Daoy (cell line): ENCODE data around the gene ASB3. TPM values are rescaled to one million over a fixed set of nuclear protein-coding genes. Genes with fewer than 3 reads are reported as not detected.
"Not testable (repeated sequence)": the region's sequence is repeated elsewhere in the genome, so short reads cannot be mapped to it uniquely, and the experiment has no call there.

Experiments
- DNase-seq: peaks from one replicate; pipeline ENCODE4 v3.0.0-alpha.2; 2015; ENCODE audit warnings: low read depth
- total RNA-seq: library from RNA; depleted of rRNA; stranded (reverse); fragments of >200 nt; shearing (Covaris generic); gene quantifications from 2 replicates; pipeline ENCODE4 v1.2.3, GENCODE V29; 2014; rRNA removed

ASB3 gene, protein sequence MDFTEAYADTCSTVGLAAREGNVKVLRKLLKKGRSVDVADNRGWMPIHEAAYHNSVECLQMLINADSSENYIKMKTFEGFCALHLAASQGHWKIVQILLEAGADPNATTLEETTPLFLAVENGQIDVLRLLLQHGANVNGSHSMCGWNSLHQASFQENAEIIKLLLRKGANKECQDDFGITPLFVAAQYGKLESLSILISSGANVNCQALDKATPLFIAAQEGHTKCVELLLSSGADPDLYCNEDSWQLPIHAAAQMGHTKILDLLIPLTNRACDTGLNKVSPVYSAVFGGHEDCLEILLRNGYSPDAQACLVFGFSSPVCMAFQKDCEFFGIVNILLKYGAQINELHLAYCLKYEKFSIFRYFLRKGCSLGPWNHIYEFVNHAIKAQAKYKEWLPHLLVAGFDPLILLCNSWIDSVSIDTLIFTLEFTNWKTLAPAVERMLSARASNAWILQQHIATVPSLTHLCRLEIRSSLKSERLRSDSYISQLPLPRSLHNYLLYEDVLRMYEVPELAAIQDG
- 24.4 and 24.5 TPM in 2 replicates for total RNA-seq

- peak; percentile 93 for DNase-seq
These were observed at the start of gene ASB3, which contains the start of gene ERLEC1 for GRCh38 chr2:53786705-53787613. Gene ASB3, minus strand, starts transcription at chr2:53786953. Its CDS starts 21,381 bp downstream, at chr2:53765572. Gene ERLEC1, plus strand, starts transcription at chr2:53787044. Its CDS starts 167 bp downstream, at chr2:53787211.

GRCh38 chr2:53829980-53830290, 43.2 kb upstream of the ASB3 start:
- not testable (repeated sequence) for DNase-seq

- DNase-seq = no peak
These were observed 42.7 kb upstream of the ASB3 start for GRCh38 chr2:53829273-53829979.

- no peak for DNase-seq
These were observed 41.6 kb upstream of the ASB3 start for GRCh38 chr2:53828331-53828730.

GRCh38 chr2:53827398-53828175, 40.8 kb upstream of the ASB3 start:
- no peak for DNase-seq

GRCh38 chr2:53826587-53827397, 40.0 kb upstream of the ASB3 start:
- no peak for DNase-seq

GRCh38 chr2:53826030-53826410, 39.3 kb upstream of the ASB3 start:
- DNase-seq = no peak

DNA sequence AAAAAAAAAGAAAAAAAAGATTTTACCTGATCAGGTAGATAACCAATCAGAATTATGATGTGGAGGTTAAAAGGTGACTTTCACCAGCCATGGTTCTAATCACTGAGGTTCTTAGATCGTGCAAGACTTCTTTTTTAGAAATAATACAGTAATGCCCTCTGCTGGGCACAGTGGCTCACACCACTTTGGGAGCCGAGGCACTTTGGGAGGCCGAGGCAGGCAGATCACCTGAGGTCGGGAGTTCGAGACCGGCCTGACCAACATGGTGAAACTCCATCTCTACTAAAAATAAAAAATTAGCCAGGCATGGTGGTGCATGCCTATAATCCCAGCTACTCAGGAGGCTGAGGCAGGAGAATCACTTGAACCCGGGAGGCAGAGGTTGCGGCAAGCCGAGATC, 36.9 kb upstream of the ASB3 start:
- not testable (repeated sequence) for DNase-seq

DNA sequence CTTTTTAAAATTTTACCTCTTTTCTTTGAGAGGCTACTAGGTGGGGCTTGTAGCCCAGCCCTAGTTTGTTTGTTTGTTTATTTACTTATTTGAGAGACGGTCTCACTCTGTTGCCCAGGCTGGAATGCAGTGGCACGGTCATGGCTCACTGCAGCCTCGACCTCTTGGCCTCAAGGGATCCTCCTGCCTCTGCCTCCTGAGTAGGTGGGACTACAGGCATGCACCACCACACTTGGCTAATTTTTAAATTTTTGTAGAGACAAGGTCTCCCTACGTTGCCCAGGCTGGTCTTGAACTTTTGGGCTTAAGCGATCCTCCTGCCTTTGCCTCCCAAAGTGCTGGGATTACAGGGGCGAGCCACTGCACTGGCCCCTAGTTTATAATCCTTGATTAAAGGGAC, 35.1 kb upstream of the ASB3 start:
- DNase-seq = no peak

- DNase-seq = no peak
These were observed 34.0 kb upstream of the ASB3 start for GRCh38 chr2:53820711-53821110.

- no peak for DNase-seq
These were observed 33.3 kb upstream of the ASB3 start for GRCh38 chr2:53820048-53820447.

DNA sequence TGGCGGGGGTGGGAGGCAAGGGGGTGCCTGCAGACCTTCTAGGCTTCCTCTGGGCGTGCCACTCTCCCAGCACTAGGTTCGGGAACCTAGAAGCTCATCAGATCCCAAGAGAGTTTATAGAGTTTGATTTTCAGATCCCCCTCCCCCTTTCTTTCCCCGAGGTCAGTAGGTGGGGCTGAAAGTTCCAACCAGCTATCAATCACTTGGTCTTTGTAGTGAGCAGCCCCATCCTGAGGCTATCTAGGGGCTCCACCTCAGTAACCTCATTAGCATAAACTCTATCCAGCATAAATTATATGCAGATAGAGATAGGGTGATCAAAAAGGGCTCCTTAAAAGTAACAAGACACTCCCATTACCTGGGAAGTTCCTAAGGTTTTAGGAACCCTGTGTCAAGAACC, 32.9 kb upstream of the ASB3 start:
- DNase-seq = no peak

DNA sequence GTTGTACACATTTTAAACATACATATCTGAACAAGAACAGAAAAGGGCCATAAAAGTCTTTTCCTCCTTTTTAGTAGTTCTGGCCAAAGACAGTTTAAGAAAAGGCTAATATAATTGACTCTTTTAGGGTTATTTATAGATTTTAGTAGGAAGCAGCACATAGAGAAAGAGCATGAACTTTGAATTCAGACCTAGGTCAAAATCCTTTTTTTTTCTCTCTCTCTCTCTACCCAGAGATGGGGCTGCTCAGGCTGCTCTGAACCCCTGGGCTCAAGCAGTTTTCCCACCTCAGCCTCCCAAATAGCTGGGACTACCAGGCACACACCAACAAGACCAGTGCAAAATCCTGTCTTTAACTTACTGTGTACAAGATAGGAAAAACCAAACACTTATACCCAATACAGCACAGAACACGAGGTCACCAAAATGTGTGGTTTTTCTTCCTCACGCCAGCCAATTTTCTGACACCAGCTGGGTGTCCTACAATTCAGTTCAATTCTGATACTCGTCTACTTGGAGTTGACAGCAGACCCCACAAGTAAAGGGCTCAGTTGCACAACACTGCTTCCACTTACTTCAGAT, 32.2 kb upstream of the ASB3 start:
- no peak for DNase-seq

DNA sequence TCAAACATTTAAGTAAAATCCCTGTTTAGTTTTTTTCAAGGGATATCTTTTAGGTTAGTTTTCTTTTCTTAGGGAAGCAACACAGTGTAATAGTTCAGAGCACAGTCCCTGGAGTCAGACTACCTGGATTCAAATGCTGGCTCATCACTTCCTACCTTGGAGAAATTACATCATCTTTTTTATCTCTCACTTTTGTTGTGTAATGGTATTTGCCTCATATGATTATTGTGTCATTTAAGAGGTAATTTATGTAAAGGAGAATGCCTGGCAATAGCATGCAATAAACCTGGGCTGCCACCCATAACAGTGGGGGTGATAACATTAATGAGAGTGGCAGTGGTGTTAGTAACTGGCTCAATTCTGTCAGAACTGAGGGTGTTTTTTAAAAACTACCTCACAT, 26.4 kb upstream of the ASB3 start:
- DNase-seq = no peak

DNA sequence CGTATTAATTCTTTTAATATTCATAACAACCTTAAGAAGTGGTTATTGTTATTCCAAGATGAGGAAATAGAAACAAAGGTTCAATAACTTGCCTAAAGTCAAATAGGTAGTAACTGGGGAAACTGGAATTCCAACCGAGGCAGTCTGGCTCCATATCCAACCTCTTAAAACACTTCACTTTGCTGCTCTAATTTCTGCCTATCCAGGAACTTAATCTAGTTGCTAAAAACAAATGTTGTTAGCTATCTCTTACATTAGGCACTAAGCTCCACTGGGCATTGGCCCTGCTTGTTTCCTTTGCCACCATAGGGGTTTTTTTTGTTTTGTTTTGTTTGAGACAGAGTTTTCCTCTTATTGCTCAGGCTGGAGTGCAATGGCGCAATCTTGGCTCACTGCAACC, 24.8 kb upstream of the ASB3 start:
- DNase-seq = no peak

DNA sequence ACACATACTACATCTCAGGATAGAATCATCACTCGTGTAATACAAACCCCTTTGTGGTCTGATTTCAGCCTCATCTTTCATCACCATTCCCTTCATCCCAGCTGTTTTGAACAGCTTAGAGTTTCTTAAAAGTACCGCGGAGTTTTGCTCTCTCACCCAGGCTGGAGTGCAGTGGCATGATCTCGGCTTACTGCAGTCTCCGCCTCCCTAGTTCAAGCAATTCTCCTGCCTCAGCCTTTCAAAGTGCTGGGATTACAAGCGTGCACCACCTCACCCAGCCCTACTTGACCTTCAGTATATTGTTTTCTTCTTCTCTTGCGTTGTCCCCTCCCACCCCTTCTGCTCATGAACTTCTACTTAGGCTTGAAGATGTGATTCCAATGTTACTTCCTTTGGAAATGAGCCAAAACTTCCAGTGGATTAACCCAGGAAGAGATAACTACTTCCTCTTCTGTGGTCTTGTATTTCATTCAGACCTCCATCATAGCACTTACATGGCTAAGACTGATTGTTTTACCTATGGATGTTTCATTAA, 15.9 kb upstream of the ASB3 start:
- no peak for DNase-seq

DNA sequence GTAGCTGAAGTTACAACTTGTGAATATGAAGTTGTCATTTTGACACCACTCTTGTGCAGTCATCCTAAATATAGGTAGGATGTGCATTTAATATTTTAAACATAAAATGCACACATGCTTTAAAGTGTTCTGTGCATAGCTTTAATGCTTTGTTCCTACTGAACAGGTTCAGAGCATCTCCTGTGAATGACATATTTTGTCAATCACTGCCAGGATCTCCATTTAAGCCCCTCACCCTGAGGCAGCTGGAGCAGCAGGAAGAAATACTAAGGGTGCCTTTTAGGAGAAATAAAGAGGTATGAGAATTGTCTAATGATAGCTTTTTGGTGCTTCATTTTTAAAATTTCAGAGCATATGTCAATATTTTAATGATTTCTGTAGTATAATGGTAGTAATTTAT, 14.8 kb upstream of the ASB3 start:
- DNase-seq = no peak

- no peak for DNase-seq
These were observed 7.1 kb upstream of the ASB3 start for GRCh38 chr2:53793821-53794220.

DNA sequence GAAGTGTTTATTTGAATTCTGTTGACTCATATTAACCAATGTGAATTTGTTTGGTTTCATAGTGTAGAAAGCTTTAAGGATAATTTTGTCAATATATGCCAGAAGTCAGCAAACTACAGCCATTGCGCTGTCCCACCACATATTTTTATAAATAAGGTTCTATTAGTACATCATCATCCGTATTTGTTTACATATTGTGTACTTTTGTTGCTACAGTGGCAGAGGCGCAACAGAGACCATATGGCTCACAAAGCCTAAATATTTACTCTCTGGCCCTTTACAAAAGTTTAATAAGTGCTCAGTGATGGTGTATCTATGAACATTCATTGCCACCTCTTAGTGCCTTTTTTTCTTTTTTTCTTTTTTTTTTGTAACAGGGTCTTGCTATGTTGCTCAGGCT, 6.5 kb upstream of the ASB3 start:
- DNase-seq = no peak
